Activated CD8-positive, alpha-beta memory T cell treated with anti-CD3 and anti-CD28 coated beads for 24 hours (primary cell): ENCODE data around the gene CROCC.

Experiments used
- DNase-seq: peaks from one replicate; pipeline ENCODE4 v3.0.0-alpha.2; 2020

CROCC gene

DNA sequence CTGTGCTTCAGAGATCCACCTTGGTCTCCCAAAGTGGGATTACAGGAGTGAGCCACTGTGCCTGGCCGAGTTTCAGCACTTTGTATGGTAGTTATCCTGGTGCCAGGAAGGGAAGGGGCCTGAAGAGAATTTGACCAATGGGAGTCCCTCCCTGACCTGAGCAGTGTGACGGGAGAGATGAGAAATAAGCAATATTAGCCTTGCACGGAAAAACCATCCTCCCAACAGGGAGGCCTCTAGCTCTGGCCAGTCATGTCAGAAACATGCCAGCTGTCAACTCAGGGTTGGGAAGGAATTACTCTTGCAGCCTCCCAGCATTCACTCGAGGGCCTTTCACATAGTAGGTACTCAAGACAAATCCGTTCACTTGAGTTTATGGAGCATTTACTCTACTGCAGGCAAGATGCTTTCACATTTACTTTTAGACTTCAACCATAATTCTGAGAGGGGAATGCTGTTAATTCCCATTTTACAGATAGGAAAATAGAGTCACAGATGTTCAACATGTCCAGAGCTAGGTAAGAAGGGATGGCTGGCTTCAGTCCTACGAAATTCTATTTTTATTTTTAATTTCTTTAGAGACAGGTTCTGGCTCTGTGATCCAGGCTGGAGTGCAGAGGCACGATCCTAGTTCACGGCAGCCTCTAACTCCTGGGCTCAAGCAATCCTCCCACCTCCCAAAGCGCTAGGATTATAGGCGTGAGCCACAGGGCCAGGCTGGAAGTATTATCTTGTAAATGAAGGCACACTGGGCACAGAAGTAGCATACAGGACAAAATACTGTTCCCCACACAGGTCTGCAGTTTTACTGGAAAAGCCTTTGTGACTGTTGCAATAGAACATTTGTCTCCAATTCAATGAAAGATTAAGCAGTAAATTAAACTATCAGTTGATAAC lies 93.2 kb downstream of the CROCC start:
- no peak for DNase-seq

DNA sequence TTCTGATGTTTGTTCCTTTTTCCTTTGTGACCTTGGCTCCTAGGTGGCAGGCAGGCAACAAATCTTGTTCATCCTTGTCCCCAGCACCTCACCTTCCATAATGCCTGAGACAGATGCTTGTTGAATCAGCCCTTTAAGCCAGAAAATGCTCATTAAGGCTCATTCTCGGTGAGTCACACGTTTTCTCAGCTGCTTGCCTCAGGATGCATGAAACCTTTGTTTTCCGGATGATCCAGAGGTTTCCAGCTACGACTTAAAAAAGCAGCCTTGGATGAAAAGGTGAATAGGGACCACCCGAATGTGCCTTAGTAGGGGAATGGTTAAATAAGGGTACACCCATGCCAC lies 94.6 kb downstream of the CROCC start:
- DNase-seq = no peak

DNA sequence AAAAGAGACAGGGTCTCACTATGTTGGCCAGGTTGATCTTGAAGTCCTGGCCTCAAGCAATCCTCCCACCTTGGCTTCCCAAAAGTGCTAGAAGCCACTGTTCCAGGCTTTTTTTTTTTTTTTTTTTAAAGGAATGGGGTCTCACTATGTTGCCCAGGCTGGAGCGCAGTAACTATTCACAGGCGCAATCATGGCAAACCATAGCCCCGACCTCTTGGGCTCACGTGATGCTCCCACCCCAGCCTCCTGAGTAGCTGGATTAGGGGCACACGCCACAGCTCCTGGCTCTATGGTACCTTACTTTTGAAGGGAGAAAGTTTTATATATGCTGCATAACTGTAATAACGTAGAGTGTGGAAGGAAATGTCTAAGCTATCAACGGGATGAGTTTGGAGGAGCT lies 95.7 kb downstream of the CROCC start:
- no peak for DNase-seq

DNA sequence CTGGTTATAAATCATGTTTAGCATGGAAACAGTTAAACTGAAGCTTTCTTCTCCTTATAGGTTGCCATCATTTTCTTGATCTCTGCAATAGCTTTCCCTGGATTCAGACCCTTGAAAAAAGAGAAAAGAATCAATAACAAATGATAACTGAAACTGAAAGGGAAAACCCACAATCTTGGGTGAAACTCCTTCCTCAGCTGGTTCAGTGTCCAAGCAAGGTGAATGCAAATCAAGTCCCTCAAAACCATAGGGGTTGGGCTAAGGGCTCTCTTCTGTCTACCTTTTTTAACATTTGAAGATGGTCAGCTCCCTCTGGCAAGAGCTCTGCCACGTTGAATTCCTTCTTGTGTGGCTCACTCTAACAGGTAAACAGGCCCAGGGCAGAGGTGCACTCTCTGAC lies 97.1 kb downstream of the CROCC start:
- no peak for DNase-seq

DNA sequence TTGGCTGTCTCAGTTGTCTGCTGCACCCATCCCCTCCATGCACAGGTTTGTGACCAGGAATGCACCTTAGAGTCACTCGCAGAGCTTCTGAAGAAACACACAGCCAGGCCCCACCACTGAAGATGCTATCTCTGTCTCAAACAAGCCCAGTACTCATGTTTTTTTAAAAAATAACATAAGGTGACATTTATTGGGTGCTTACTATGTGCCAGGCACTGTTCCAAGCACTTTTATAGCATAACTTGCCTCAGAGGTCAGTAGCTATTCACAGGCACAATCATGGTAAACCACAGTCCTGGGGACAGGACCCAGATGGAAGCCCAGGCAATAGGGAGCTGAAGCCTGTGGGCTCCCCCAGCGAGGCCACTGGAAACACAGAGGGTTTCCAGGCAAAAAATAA lies 98.8 kb downstream of the CROCC start:
- DNase-seq = no peak

DNA sequence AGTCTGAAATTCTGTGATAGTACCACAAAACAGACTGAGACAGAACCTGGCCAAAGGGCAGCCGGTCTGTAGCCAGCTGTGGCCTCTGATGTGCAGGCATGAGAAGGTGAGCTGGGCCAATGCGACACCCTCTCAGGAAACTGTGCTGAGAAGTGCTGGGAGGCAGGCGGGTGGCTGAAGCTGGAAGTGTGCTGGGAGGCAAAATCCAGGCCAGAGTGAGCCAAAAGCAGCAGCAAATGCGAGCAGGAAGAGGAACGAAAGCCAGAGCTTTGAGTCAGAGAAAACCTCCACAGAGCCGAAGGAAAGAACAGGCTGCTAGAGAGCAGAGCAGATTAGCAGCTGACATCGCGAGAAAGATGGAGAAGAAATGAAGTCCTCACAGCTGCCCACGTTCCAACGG lies 100.2 kb downstream of the CROCC start:
- DNase-seq = no peak
